HCT116 (cell line): ENCODE measurements around the gene AKR7A2. TPM values are rescaled to one million over a fixed set of nuclear protein-coding genes. Genes with fewer than 3 reads are reported as not detected.

Source experiments
- ATAC-seq: fragments of 200-7000 bp; cut with Tn5 transposase; 2 replicates; pipeline ENCODE4 v1.9.1; 2020; ENCODE audit warnings: mild to moderate bottlenecking, moderate library complexity
- BruUV-seq: library from RNA; stranded (reverse); fragments of 400-500 nt; replicated peaks from 2 replicates; lab custom pipeline; 2021; lab: Mats Ljungman, UMichigan
- CTCF ChIA-PET: fragments of 300-600 bp; sonication (Branson Sonifier 250); formaldehyde crosslinking; loops from one replicate; lab custom pipeline; 2021; ENCODE audit warnings: antibody characterized with exemption; lab: Charles Lee
- POLR2A ChIA-PET: fragments of 300-600, 350-600 bp; sonication (Branson Sonifier 250); formaldehyde crosslinking; loops from one replicate; lab custom pipeline; 2021; ENCODE audit warnings: antibody characterized with exemption; lab: Charles Lee
- RAD21 ChIA-PET, 2 experiments: fragments of 300-600 bp; sonication (Branson Sonifier 250); formaldehyde crosslinking; loops; one replicate each; lab custom pipeline; 2023; ENCODE audit warnings: low total read pairs in 2 of 2; ENCODE audit not compliant: uncharacterized antibody in 2 of 2, unreplicated experiment in 2 of 2, low non-redundant PET in 1 of 2; lab: Charles Lee
- DNase-seq: peaks from one replicate; pipeline ENCODE4 v3.0.0-alpha.2; 2010; ENCODE audit warnings: low read depth, low spot score
- H2AFZ ChIP-seq: fragments of 200-600 bp; shearing (Covaris generic), sonication (generic); 2 replicates; pipeline ENCODE4 v1.6.1; 2017; ENCODE audit warnings: low read depth, mixed run types, mixed read lengths, antibody characterized with exemption, low read length; ENCODE audit not compliant: poor library complexity, severe bottlenecking
- H3K27ac ChIP-seq: 2 replicates; pipeline ENCODE4 v1.5.1; 2012; ENCODE audit warnings: low read depth, low read length
- H3K27me3 ChIP-seq: fragments of 200-600 bp; sonication (generic); 2 replicates; pipeline ENCODE4 v1.6.1; 2016; ENCODE audit warnings: mixed run types, low read length, mixed read lengths; ENCODE audit not compliant: insufficient read depth
- H3K36me3 ChIP-seq, 2 experiments: fragments of 200-500 bp in 1 of 2; fragments of 200-600 bp in 1 of 2; sonication (Bioruptor generic) in 1 of 2; sonication (generic) in 1 of 2; 2 replicates each; pipeline versions ENCODE4 v1.5.1 to v1.6.1; 2014 to 2016; ENCODE audit warnings: low read length in 2 of 2, inconsistent platforms in 1 of 2, mixed read lengths in 1 of 2, mixed run types in 1 of 2; ENCODE audit not compliant: insufficient read depth in 2 of 2, control insufficient read depth in 1 of 2
- H3K4me1 ChIP-seq, 2 experiments: fragments of 200-600 bp in 1 of 2; sonication (generic) in 1 of 2; 2 replicates each; pipeline versions ENCODE4 v1.5.1 to v1.6.1; 2012 to 2017; ENCODE audit warnings: low read length in 2 of 2, inconsistent platforms in 1 of 2, mild to moderate bottlenecking in 1 of 2, mixed read lengths in 1 of 2, mixed run types in 1 of 2, moderate library complexity in 1 of 2; ENCODE audit not compliant: insufficient read depth in 2 of 2, control insufficient read depth in 1 of 2
- H3K4me2 ChIP-seq: fragments of 200-600 bp; sonication (generic); 2 replicates; pipeline ENCODE4 v1.6.1; 2017; ENCODE audit warnings: mixed run types, low read length, mixed read lengths
- H3K4me3 ChIP-seq, 2 experiments: fragments of 200-600 bp in 1 of 2; sonication (generic) in 1 of 2; replicated peaks in 1 of 2; 2 replicates each; pipeline ENCODE4 v1.5.1; 2011 to 2016; ENCODE audit warnings: low read length in 2 of 2, control low read depth in 1 of 2, low read depth in 1 of 2, mild to moderate bottlenecking in 1 of 2, mixed read lengths in 1 of 2, mixed run types in 1 of 2
- H3K79me2 ChIP-seq: fragments of 200-600 bp; sonication (generic); 2 replicates; pipeline ENCODE4 v1.6.1; 2017; ENCODE audit warnings: mild to moderate bottlenecking, mixed run types, low read length, moderate library complexity, mixed read lengths; ENCODE audit not compliant: insufficient read depth
- H3K9ac ChIP-seq: fragments of 200-600 bp; sonication (generic); 2 replicates; pipeline ENCODE4 v1.6.1; 2016; ENCODE audit warnings: low read length, mixed read lengths
- H3K9me2 ChIP-seq: fragments of 200-600 bp; sonication (generic), shearing (Covaris generic); 2 replicates; pipeline ENCODE4 v1.6.1; 2017; ENCODE audit warnings: mixed run types, mild to moderate bottlenecking, moderate library complexity; ENCODE audit not compliant: insufficient read depth
- H3K9me3 ChIP-seq, 2 experiments: fragments of 200-500 bp in 1 of 2; fragments of 200-600 bp in 1 of 2; sonication (Bioruptor generic) in 1 of 2; sonication (generic) in 1 of 2; 2 replicates each; pipeline ENCODE4 v1.6.1; 2014 to 2017; ENCODE audit warnings: low read length in 2 of 2, mixed read lengths in 2 of 2, inconsistent platforms in 1 of 2, low read depth in 1 of 2, mild to moderate bottlenecking in 1 of 2, mixed run types in 1 of 2, moderate library complexity in 1 of 2; ENCODE audit not compliant: control insufficient read depth in 1 of 2, insufficient read depth in 1 of 2
- H4K20me1 ChIP-seq: fragments of 200-600 bp; sonication (generic), shearing (Covaris generic); 2 replicates; pipeline ENCODE4 v1.6.1; 2017; ENCODE audit warnings: mixed run types, mild to moderate bottlenecking, moderate library complexity; ENCODE audit not compliant: insufficient read depth
- CEBPB ChIP-seq: IDR thresholded peaks from 2 replicates; pipeline ENCODE4 v1.6.1; 2012; ENCODE audit warnings: low read depth
- EGR1 ChIP-seq: IDR thresholded peaks from 2 replicates; pipeline ENCODE4 v1.6.1; 2012; ENCODE audit warnings: low read depth
- FOSL1 ChIP-seq: IDR thresholded peaks from 2 replicates; pipeline ENCODE4 v1.6.1; 2012; ENCODE audit warnings: low read depth
- POLR2A ChIP-seq: IDR thresholded peaks from 2 replicates; pipeline ENCODE4 v1.7.0; 2011; ENCODE audit warnings: borderline replicate concordance; ENCODE audit not compliant: insufficient read depth, insufficient read length; ENCODE audit errors: extremely low read depth
- REST ChIP-seq: IDR thresholded peaks from 2 replicates; pipeline ENCODE4 v1.6.1; 2012; ENCODE audit warnings: low read depth
- SIN3A ChIP-seq: IDR thresholded peaks from 2 replicates; pipeline ENCODE4 v1.6.1; 2012; ENCODE audit warnings: low read depth
- SRF ChIP-seq: IDR thresholded peaks from 2 replicates; pipeline ENCODE4 v1.6.1; 2012; ENCODE audit warnings: low read depth
- YY1 ChIP-seq: IDR thresholded peaks from 2 replicates; pipeline ENCODE4 v1.6.1; 2011; ENCODE audit warnings: low read length, low read depth, moderate library complexity, mild to moderate bottlenecking; ENCODE audit not compliant: insufficient replicate concordance; ENCODE audit errors: extremely low read depth
- ZFX ChIP-seq: fragments of 450-650 bp; IDR thresholded peaks from 2 replicates; pipeline ENCODE4 v1.6.1; 2017
- intact Hi-C: fragments of 100-400 bp; cut with micrococcal nuclease; formaldehyde crosslinking; loops from 2 replicates; pipeline ENCODE4 v1.10.0; 2022
- total RNA-seq: library from RNA; stranded (reverse); gene quantifications from one replicate; pipeline ENCODE4 v1.2.1, GENCODE V29; 2021; ENCODE audit not compliant: unreplicated experiment

Gene AKR7A2
- total RNA-seq, 1 experiment from 2014 or later, result 90.8 TPM

- Histone ChIP-seq H2AFZ (no peak overlapping the region), H3K4me2 (no peak overlapping the region), H3K36me3 (no peaks in the 10 kb centered on the region), H3K9ac (no peak overlapping the region), H3K9me3 (no peaks in the 10 kb centered on the region), H3K4me1 (peaks cover 23 to 42% of the 10 kb centered on the region in 2 experiments), H3K27ac (no peak overlapping the region), H4K20me1 (no peaks in the 10 kb centered on the region), H3K4me3 (no peak overlapping the region), H3K9me2 (no peaks in the 10 kb centered on the region), H3K79me2 (no peaks in the 10 kb centered on the region), H3K27me3 (no peaks in the 10 kb centered on the region)
- DNase-seq (no peak), ATAC-seq (no peak)
- no TSS peak for BruUV-seq
- intact Hi-C loops, result no loop called here
- POLR2A ChIA-PET, result no interaction called here
- RAD21 ChIA-PET, result no interaction called here
- CTCF ChIA-PET, result no interaction called here
- no peak for TF ChIP-seq SRF
- TF ChIP-seq CEBPB, result no peak
- no peak for TF ChIP-seq POLR2A
- TF ChIP-seq YY1, result no peak
- TF ChIP-seq REST, result no peak
- TF ChIP-seq ZFX, result no peak
- TF ChIP-seq FOSL1, result no peak
- TF ChIP-seq SIN3A, result no peak
- no peak for TF ChIP-seq EGR1
Measured at GRCh38 chr1:19332832-19333231, 20.9 kb upstream of the AKR7A2 start.
